Measurements from ENCODE around the gene ERC2. TPM values are rescaled to one million over a fixed set of nuclear protein-coding genes. Genes with fewer than 3 reads are reported as not detected.

The ERC2 gene
- total RNA-seq, 4 donors from 2014 or later: 5.3 to 8.8 (median 7.8) TPM

GRCh38 chr3:55888282-55888885, 579.9 kb downstream of the ERC2 start:
- WGBS, 2 donors: 89 to 94% methylated on average over 7 of the region's 7 CpGs
- H3K36me3 ChIP-seq: no peaks in the 10 kb centered on the region
- no peaks in the 10 kb centered on the region for H3K27me3 ChIP-seq
- no peak overlapping the region for H3K27ac ChIP-seq
- intact Hi-C loops (cut with DNase I): no loop called here
- H3K4me1 ChIP-seq: peaks cover 8 to 14% of the 10 kb centered on the region in 2 donors
- H3K9me3 ChIP-seq: no peaks in the 10 kb centered on the region
- no peak overlapping the region for H3K4me3 ChIP-seq (replicated peaks in 1 of 3)
- TF ChIP-seq POLR2A (IDR thresholded peaks at IDR 0.05) (no peak), CTCF (IDR thresholded peaks at IDR 0.05) (no peak)
- no peak for DNase-seq

- Histone ChIP-seq H3K36me3 (no peaks in the 10 kb centered on the region), H3K27me3 (no peaks in the 10 kb centered on the region), H3K27ac (peak overlapping the region in 2 of 3 donors; percentile 64 to 71), H3K4me3 (replicated peaks in 1 of 3) (no peak overlapping the region), H3K4me1 (peaks cover 19 to 22% of the 10 kb centered on the region in 2 donors), H3K9me3 (no peaks in the 10 kb centered on the region)
- intact Hi-C loops (cut with DNase I): no loop called here
- no peak for TF ChIP-seq POLR2A (IDR thresholded peaks at IDR 0.05)
- TF ChIP-seq CTCF (IDR thresholded peaks at IDR 0.05): peak in 1 of 6 experiments; percentile 21
- 28 to 58% methylated on average over 1 of the region's 1 CpG for WGBS, 2 donors
- DNase-seq: no peak
These were observed 582.5 kb downstream of the ERC2 start for GRCh38 chr3:55885721-55886120.

- no peak for DNase-seq
- H3K36me3 ChIP-seq: no peaks in the 10 kb centered on the region
- intact Hi-C loops (cut with DNase I): no loop called here
- H3K27me3 ChIP-seq: no peaks in the 10 kb centered on the region
- TF ChIP-seq CTCF (IDR thresholded peaks at IDR 0.05) (no peak), POLR2A (IDR thresholded peaks at IDR 0.05) (no peak)
- no peak overlapping the region for H3K4me3 ChIP-seq (replicated peaks in 1 of 3)
- H3K27ac ChIP-seq: peak overlapping the region in 2 of 3 donors; percentile 64 to 71
- peaks cover 29 to 31% of the 10 kb centered on the region in 2 donors for H3K4me1 ChIP-seq
- WGBS, 2 donors: 41 to 42% methylated on average over 2 of the region's 2 CpGs
- H3K9me3 ChIP-seq: no peaks in the 10 kb centered on the region
These were observed 583.6 kb downstream of the ERC2 start for GRCh38 chr3:55884491-55885285.

GRCh38 chr3:55884066-55884465, 584.2 kb downstream of the ERC2 start:
- WGBS, 2 donors: 87 to 93% methylated on average over 1 of the region's 1 CpG
- peaks cover 36 to 37% of the 10 kb centered on the region in 2 donors for H3K4me1 ChIP-seq
- TF ChIP-seq POLR2A (IDR thresholded peaks at IDR 0.05): no peak
- no peak for TF ChIP-seq CTCF (IDR thresholded peaks at IDR 0.05)
- no peak for DNase-seq
- H3K27ac ChIP-seq: no peak overlapping the region
- no peak overlapping the region for H3K4me3 ChIP-seq (replicated peaks in 1 of 3)
- no peaks in the 10 kb centered on the region for H3K27me3 ChIP-seq
- intact Hi-C loops (cut with DNase I): no loop called here
- H3K9me3 ChIP-seq: no peaks in the 10 kb centered on the region
- H3K36me3 ChIP-seq: no peaks in the 10 kb centered on the region

GRCh38 chr3:55882006-55882405, 586.3 kb downstream of the ERC2 start:
- H3K27ac ChIP-seq: no peak overlapping the region
- peaks cover 37 to 38% of the 10 kb centered on the region in 2 donors for H3K4me1 ChIP-seq
- H3K9me3 ChIP-seq: no peaks in the 10 kb centered on the region
- H3K27me3 ChIP-seq: no peaks in the 10 kb centered on the region
- no peak for DNase-seq
- no peak for TF ChIP-seq POLR2A (IDR thresholded peaks at IDR 0.05)
- no peak for TF ChIP-seq CTCF (IDR thresholded peaks at IDR 0.05)
- H3K4me3 ChIP-seq (replicated peaks in 1 of 3): no peak overlapping the region
- 44 to 50% methylated on average over 2 of the region's 2 CpGs for WGBS, 2 donors
- intact Hi-C loops (cut with DNase I): no loop called here
- H3K36me3 ChIP-seq: no peaks in the 10 kb centered on the region
